ENCODE measurements around the gene ACTL8.

ACTL8 gene

GRCh38 chr1:17743008-17743647 is 12.0 kb upstream of the ACTL8 start:
- no peaks in the 10 kb centered on the region for H4K20me1 ChIP-seq (ENCODE audit: control insufficient read depth, insufficient read depth, low read depth, low read length)
- H3K27me3 ChIP-seq (ENCODE audit: control insufficient read depth, low read length) = no peaks in the 10 kb centered on the region
- TF ChIP-seq EZH2phosphoT487 (IDR thresholded peaks at IDR 0.05; ENCODE audit: borderline replicate concordance, low read length) = no peak
- no peak for TF ChIP-seq CTCF (IDR thresholded peaks at IDR 0.05; ENCODE audit: low read depth, low read length, poor library complexity, severe bottlenecking)
- H3F3A ChIP-seq (ENCODE audit: control insufficient read depth, insufficient read depth) = no peaks in the 10 kb centered on the region
- no peak overlapping the region for H3K27ac ChIP-seq (ENCODE audit: low read depth, low read length)
- H3K4me3 ChIP-seq (ENCODE audit: low read length) = no peak overlapping the region
- H3K4me1 ChIP-seq (ENCODE audit: control insufficient read depth, low read length) = no peaks in the 10 kb centered on the region
- H3K4me2 ChIP-seq (ENCODE audit: low read length) = no peak overlapping the region
- no peaks in the 10 kb centered on the region for H3K36me3 ChIP-seq (ENCODE audit: control insufficient read depth, low read length)
- no peaks in the 10 kb centered on the region for H3K79me2 ChIP-seq (ENCODE audit: control insufficient read depth, low read length)
- H3K9me2 ChIP-seq (replicated peaks; ENCODE audit: control insufficient read depth, low read length) = no peaks in the 10 kb centered on the region
- no peaks in the 10 kb centered on the region for H3K9me3 ChIP-seq (ENCODE audit: control insufficient read depth, insufficient read depth, low read length)

GRCh38 chr1:17743925-17744324 is 11.2 kb upstream of the ACTL8 start:
- no peaks in the 10 kb centered on the region for H3F3A ChIP-seq (ENCODE audit: control insufficient read depth, insufficient read depth)
- H3K4me2 ChIP-seq (ENCODE audit: low read length) = no peak overlapping the region
- TF ChIP-seq CTCF (IDR thresholded peaks at IDR 0.05; ENCODE audit: low read depth, low read length, poor library complexity, severe bottlenecking) = no peak
- TF ChIP-seq EZH2phosphoT487 (IDR thresholded peaks at IDR 0.05; ENCODE audit: borderline replicate concordance, low read length) = no peak
- H3K27me3 ChIP-seq (ENCODE audit: control insufficient read depth, low read length) = no peaks in the 10 kb centered on the region
- no peak overlapping the region for H3K4me3 ChIP-seq (ENCODE audit: low read length)
- H4K20me1 ChIP-seq (ENCODE audit: control insufficient read depth, insufficient read depth, low read depth, low read length) = no peaks in the 10 kb centered on the region
- no peak overlapping the region for H3K27ac ChIP-seq (ENCODE audit: low read depth, low read length)
- no peaks in the 10 kb centered on the region for H3K9me2 ChIP-seq (replicated peaks; ENCODE audit: control insufficient read depth, low read length)
- no peaks in the 10 kb centered on the region for H3K9me3 ChIP-seq (ENCODE audit: control insufficient read depth, insufficient read depth, low read length)
- H3K36me3 ChIP-seq (ENCODE audit: control insufficient read depth, low read length) = no peaks in the 10 kb centered on the region
- no peaks in the 10 kb centered on the region for H3K4me1 ChIP-seq (ENCODE audit: control insufficient read depth, low read length)
- no peaks in the 10 kb centered on the region for H3K79me2 ChIP-seq (ENCODE audit: control insufficient read depth, low read length)

- TF ChIP-seq CTCF (IDR thresholded peaks at IDR 0.05; ENCODE audit: low read depth, low read length, poor library complexity, severe bottlenecking) (no peak), EZH2phosphoT487 (IDR thresholded peaks at IDR 0.05; ENCODE audit: borderline replicate concordance, low read length) (no peak)
- Histone ChIP-seq H3K4me1 (ENCODE audit: control insufficient read depth, low read length) (no peaks in the 10 kb centered on the region), H4K20me1 (ENCODE audit: control insufficient read depth, insufficient read depth, low read depth, low read length) (no peaks in the 10 kb centered on the region), H3K36me3 (ENCODE audit: control insufficient read depth, low read length) (no peaks in the 10 kb centered on the region), H3K79me2 (ENCODE audit: control insufficient read depth, low read length) (no peaks in the 10 kb centered on the region), H3F3A (ENCODE audit: control insufficient read depth, insufficient read depth) (no peaks in the 10 kb centered on the region), H3K4me3 (ENCODE audit: low read length) (no peak overlapping the region), H3K9me2 (replicated peaks; ENCODE audit: control insufficient read depth, low read length) (no peaks in the 10 kb centered on the region), H3K4me2 (ENCODE audit: low read length) (no peak overlapping the region), H3K27ac (ENCODE audit: low read depth, low read length) (no peak overlapping the region), H3K27me3 (ENCODE audit: control insufficient read depth, low read length) (no peaks in the 10 kb centered on the region), H3K9me3 (ENCODE audit: control insufficient read depth, insufficient read depth, low read length) (no peaks in the 10 kb centered on the region)
Measured at GRCh38 chr1:17744666-17745478, 10.3 kb upstream of the ACTL8 start.
